Stomach (tissue), 9 donors: ENCODE results near the gene MED10. TPM values are rescaled to one million over a fixed set of nuclear protein-coding genes. Genes with fewer than 3 reads are reported as not detected.

ENCODE experiments used
- DNase-seq, 2 donors: peaks; one replicate each; pipeline versions ENCODE4 v3.0.0 to v3.0.0-alpha.2; 2013 to 2019
- H3K27ac ChIP-seq, 5 donors: fragments of 200-600 bp in 4 of 5; sonication (generic) in 4 of 5; one replicate each; pipeline ENCODE4 v1.5.1; 2013 to 2019; ENCODE audit warnings: mild to moderate bottlenecking in 1 of 5, moderate library complexity in 1 of 5
- H3K27me3 ChIP-seq, 3 donors: fragments of 200-600 bp; sonication (generic); one replicate each; pipeline ENCODE4 v1.5.1; 2017 to 2019; ENCODE audit warnings: mixed run types in 1 of 3
- H3K36me3 ChIP-seq, 4 donors: fragments of 200-600 bp; sonication (generic); 1 replicate in 3 of 4; 2 replicates in 1 of 4; pipeline ENCODE4 v1.5.1; 2016 to 2019
- H3K4me1 ChIP-seq, 4 donors: fragments of 200-600 bp; sonication (generic); one replicate each; pipeline ENCODE4 v1.5.1; 2016 to 2019
- H3K4me3 ChIP-seq, 4 donors: fragments of 200-600 bp; sonication (generic) in 3 of 4; one replicate each; pipeline ENCODE4 v1.5.1; 2016 to 2019; ENCODE audit warnings: mild to moderate bottlenecking in 1 of 4
- H3K9me3 ChIP-seq, 4 donors: fragments of 200-600 bp; sonication (generic); one replicate each; pipeline ENCODE4 v1.5.1; 2016 to 2019
- EP300 ChIP-seq: sonication (generic); formaldehyde crosslinking; IDR thresholded peaks from one replicate; pipeline ENCODE4 v1.6.1; 2017; ENCODE audit warnings: antibody characterized with exemption
- POLR2A ChIP-seq, 4 donors: fragments of 450-650 bp; IDR thresholded peaks; one replicate each; pipeline ENCODE4 v1.6.1; 2016; ENCODE audit warnings: antibody characterized with exemption in 4 of 4, control low read depth in 2 of 4, mild to moderate bottlenecking in 1 of 4, moderate library complexity in 1 of 4
- POLR2AphosphoS5 ChIP-seq, 3 donors: sonication (generic); formaldehyde crosslinking; IDR thresholded peaks; one replicate each; pipeline ENCODE4 v1.6.1; 2016; ENCODE audit warnings: antibody characterized with exemption in 3 of 3
- WGBS, 5 donors: extraction: QIAGEN DNeasy Blood & Tissue Kit in 3 of 5; methylation state at CpG; one replicate each; pipeline versions ENCODE4 v1.1.5 to v1.1.7; 2013 to 2018; 5-methylcytosine and 5-hydroxymethylcytosine counted together
- intact Hi-C: fragments of 100-400 bp; cut with DNase I; formaldehyde crosslinking; loops from one replicate; pipeline ENCODE4 v1.15.1; 2023; ENCODE audit warnings: low total_unique reads
- polyA plus RNA-seq, 3 donors: library from polyadenylated mRNA; stranded (reverse); fragments of 200-250 nt; gene quantifications; one replicate each; pipeline ENCODE4 v1.2.3, GENCODE V29; 2013
- total RNA-seq, 5 donors: library from RNA; depleted of rRNA; stranded (reverse); fragments of >200 nt; gene quantifications; one replicate each; pipeline versions ENCODE4 v1.1.0 to v1.2.3, GENCODE V29; 2014 to 2016
- TF ChIP-seq, protein P1 (sequence below), 7 experiments: fragments of 450-650 bp in 4 of 7; fragments of 200-600 bp in 3 of 7; sonication (generic) in 3 of 7; IDR thresholded peaks; one replicate each; pipeline ENCODE4 v1.5.1; 2016 to 2019; ENCODE audit warnings: antibody characterized with exemption in 7 of 7, control low read depth in 2 of 7, mild to moderate bottlenecking in 1 of 7
- donor health status: healthy with polysubstance abuse.
- donor health status: Bipolar disorder and iron deficiency.
- donor health status: healthy.

Gene MED10
- total and polyA plus RNA-seq, 8 donors = 17.5 to 104 (median 34.3) TPM

GRCh38 chr5:6424110-6424659 lies 45.8 kb upstream of the MED10 start:
- no peak overlapping the region for H3K27ac ChIP-seq
- no peak for DNase-seq
- intact Hi-C loops = no loop called here
- H3K9me3 ChIP-seq = no peaks in the 10 kb centered on the region
- WGBS, 5 donors = 79 to 87% (median 84%) methylated on average over 7 to 8 of the region's 8 CpGs
- TF ChIP-seq, protein P1, sequence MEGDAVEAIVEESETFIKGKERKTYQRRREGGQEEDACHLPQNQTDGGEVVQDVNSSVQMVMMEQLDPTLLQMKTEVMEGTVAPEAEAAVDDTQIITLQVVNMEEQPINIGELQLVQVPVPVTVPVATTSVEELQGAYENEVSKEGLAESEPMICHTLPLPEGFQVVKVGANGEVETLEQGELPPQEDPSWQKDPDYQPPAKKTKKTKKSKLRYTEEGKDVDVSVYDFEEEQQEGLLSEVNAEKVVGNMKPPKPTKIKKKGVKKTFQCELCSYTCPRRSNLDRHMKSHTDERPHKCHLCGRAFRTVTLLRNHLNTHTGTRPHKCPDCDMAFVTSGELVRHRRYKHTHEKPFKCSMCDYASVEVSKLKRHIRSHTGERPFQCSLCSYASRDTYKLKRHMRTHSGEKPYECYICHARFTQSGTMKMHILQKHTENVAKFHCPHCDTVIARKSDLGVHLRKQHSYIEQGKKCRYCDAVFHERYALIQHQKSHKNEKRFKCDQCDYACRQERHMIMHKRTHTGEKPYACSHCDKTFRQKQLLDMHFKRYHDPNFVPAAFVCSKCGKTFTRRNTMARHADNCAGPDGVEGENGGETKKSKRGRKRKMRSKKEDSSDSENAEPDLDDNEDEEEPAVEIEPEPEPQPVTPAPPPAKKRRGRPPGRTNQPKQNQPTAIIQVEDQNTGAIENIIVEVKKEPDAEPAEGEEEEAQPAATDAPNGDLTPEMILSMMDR (IDR thresholded peaks at IDR 0.05) = no peak
- TF ChIP-seq POLR2A (IDR thresholded peaks at IDR 0.05) = no peak
- TF ChIP-seq EP300 = no peak
- TF ChIP-seq POLR2AphosphoS5 (IDR thresholded peaks at IDR 0.05) = no peak
- peaks cover 0 to 3% (median 1%) of the 10 kb centered on the region in 4 donors for H3K4me1 ChIP-seq
- no peak overlapping the region for H3K4me3 ChIP-seq
- peaks cover 0 to 13% (median 3%) of the 10 kb centered on the region in 3 donors for H3K27me3 ChIP-seq
- H3K36me3 ChIP-seq = no peaks in the 10 kb centered on the region

DNA sequence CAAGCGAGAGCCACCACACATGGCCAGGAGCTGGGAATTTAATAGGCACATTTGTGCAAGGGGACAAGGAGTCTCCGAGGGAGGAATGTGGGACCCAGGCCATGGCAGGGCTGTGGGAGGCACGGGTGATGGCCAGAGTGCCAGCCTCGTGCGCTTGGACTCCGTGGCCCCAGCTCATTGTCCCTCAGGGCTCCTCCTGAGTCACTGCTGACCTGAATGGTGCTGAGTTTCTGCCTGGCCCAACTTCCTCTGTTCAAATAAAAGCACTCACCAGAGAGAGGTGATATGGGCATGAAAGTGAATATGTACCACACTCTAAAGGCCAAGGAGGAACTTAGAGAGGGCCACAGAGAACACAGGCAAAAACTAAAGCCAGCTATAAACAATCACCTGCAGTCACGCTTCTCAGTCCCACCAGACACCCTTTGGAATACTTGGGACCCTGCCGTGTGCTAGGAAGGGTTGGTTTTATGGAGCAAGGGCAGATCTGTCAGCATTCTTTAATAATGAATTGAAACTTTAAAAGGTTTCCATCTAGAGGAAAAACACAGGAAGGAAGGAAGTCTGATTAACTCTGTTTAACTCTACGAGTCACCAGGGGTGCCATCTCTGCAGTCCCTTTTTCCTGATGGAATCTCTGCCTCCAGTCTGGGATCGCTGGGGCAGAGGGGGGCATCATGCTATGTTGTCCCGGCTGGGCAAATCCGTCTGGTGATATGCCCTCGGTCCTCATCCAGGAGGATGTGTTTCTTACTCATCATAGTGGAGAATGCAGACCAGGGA lies 45.2 kb upstream of the MED10 start:
- intact Hi-C loops = no loop called here
- Histone ChIP-seq H3K27ac (no peak overlapping the region), H3K36me3 (no peaks in the 10 kb centered on the region), H3K4me1 (peaks cover 0 to 10% (median 4%) of the 10 kb centered on the region in 4 donors), H3K27me3 (peaks cover 0 to 13% (median 3%) of the 10 kb centered on the region in 3 donors), H3K4me3 (no peak overlapping the region), H3K9me3 (no peaks in the 10 kb centered on the region)
- 67 to 78% (median 73%) methylated on average over 11 to 13 of the region's 13 CpGs for WGBS, 5 donors
- TF ChIP-seq POLR2AphosphoS5 (IDR thresholded peaks at IDR 0.05) (no peak), POLR2A (IDR thresholded peaks at IDR 0.05) (no peak), EP300 (no peak)
- TF ChIP-seq, protein P1 (IDR thresholded peaks at IDR 0.05) = no peak
- no peak for DNase-seq

DNA sequence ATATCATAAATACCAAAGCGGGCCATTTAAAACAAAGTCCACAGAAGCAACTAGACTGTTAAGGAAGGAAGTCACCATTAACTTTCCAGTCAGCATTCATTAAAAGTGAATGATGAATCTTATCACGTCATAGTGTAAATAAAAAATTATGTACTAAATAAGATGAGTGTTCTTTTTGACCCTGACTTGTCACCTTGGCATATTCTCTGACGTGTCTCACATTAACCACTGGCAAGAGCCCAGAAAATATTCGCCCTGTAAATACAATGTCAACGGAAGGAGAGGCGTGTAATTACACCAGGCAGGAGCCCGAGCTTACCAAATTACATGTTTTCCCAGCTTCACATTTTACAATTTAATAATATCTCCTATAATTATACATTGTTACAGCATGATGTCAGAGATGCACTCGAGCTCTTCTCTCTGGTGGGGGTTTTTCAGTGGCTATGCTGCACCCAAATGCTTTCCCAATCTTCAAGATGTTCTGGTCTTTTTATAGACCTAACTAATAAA lies 41.0 kb upstream of the MED10 start:
- H3K27me3 ChIP-seq = peaks cover 0 to 11% (median 0%) of the 10 kb centered on the region in 3 donors
- intact Hi-C loops = no loop called here
- H3K36me3 ChIP-seq = no peaks in the 10 kb centered on the region
- peak in 1 of 2 donors; percentile 63 for DNase-seq
- no peak overlapping the region for H3K27ac ChIP-seq
- no peak overlapping the region for H3K4me3 ChIP-seq
- H3K9me3 ChIP-seq = no peaks in the 10 kb centered on the region
- TF ChIP-seq POLR2AphosphoS5 (IDR thresholded peaks at IDR 0.05) = no peak
- peaks cover 0 to 11% (median 4%) of the 10 kb centered on the region in 4 donors for H3K4me1 ChIP-seq
- 18 to 29% (median 24%) methylated on average over 8 of the region's 8 CpGs for WGBS, 5 donors

DNA sequence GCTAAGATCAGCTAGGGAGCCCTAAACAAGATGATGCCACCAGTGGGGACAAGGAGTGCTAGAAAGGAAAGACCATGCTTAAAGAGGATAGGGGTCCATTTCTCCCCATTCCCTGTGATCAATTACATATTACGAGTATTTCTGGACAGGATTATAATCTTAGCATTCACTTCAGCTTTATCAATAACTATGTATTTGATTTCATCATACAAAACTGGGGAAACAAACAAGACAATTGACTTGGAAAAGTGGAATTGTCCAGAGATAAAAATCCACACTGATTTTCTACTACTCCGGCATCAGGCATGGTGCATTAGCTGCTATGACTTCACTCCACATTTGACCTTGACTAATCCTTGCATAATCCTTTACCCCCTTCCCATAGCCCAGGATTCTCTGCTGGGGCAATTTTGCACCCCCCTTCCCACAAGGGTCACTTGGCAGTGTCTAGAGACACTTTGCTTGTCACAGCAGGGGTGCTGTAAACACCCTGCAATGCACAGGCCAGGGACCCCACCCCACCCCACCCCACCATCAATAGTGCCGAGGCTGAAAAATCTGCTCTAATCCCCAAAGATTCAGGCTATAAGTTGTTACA lies 40.4 kb upstream of the MED10 start:
- intact Hi-C loops = no loop called here
- Histone ChIP-seq H3K27ac (no peak overlapping the region), H3K9me3 (no peaks in the 10 kb centered on the region), H3K27me3 (peaks cover 0 to 5% (median 0%) of the 10 kb centered on the region in 3 donors), H3K4me1 (peaks cover 0 to 11% (median 4%) of the 10 kb centered on the region in 4 donors), H3K36me3 (no peaks in the 10 kb centered on the region), H3K4me3 (no peak overlapping the region)
- DNase-seq = no peak
- TF ChIP-seq POLR2A (IDR thresholded peaks at IDR 0.05) (no peak), POLR2AphosphoS5 (IDR thresholded peaks at IDR 0.05) (no peak), EP300 (no peak)
- TF ChIP-seq, protein P1 (IDR thresholded peaks at IDR 0.05) = no peak
- 68 to 85% (median 73%) methylated on average over 3 of the region's 3 CpGs for WGBS, 5 donors
